Neutrophil (primary cell): ENCODE results near the gene LGR6.
"Not testable (repeated sequence)": the region's sequence is repeated elsewhere in the genome, so short reads cannot be mapped to it uniquely, and the experiment has no call there.

Experiments used
- H3K27ac ChIP-seq: fragments of 200-600 bp; sonication (generic); 2 replicates; pipeline ENCODE4 v1.5.1; 2016; ENCODE audit warnings: mild to moderate bottlenecking, moderate library complexity
- H3K27me3 ChIP-seq: fragments of 200-600 bp; sonication (generic); 2 replicates; pipeline ENCODE4 v1.6.0; 2016; ENCODE audit warnings: mild to moderate bottlenecking
- H3K36me3 ChIP-seq: fragments of 200-600 bp; sonication (generic); 2 replicates; pipeline ENCODE4 v1.5.1; 2017
- H3K4me1 ChIP-seq, 2 experiments: fragments of 200-600 bp in 1 of 2; sonication (generic) in 1 of 2; 1 replicate in 1 of 2; 2 replicates in 1 of 2; pipeline versions ENCODE4 v1.5.1 to v1.6.1; 2013 to 2016; ENCODE audit warnings: low read depth in 1 of 2, low read length in 1 of 2, mild to moderate bottlenecking in 1 of 2, moderate library complexity in 1 of 2; ENCODE audit not compliant: control insufficient read depth in 1 of 2, insufficient read depth in 1 of 2
- H3K4me3 ChIP-seq, 2 experiments: fragments of 200-600 bp in 1 of 2; sonication (generic) in 1 of 2; 1 replicate in 1 of 2; 2 replicates in 1 of 2; pipeline ENCODE4 v1.5.1; 2013 to 2016; ENCODE audit warnings: low read depth in 1 of 2, low read length in 1 of 2, mild to moderate bottlenecking in 1 of 2, moderate library complexity in 1 of 2
- H3K9me3 ChIP-seq: fragments of 200-600 bp; sonication (generic); 2 replicates; pipeline ENCODE4 v1.5.1; 2016
- CTCF ChIP-seq: fragments of 200-600 bp; sonication (generic); IDR thresholded peaks from 2 replicates; pipeline ENCODE4 v1.5.1; 2016; ENCODE audit warnings: antibody characterized with exemption

The LGR6 gene

GRCh38 chr1:202164271-202165037 is 29.1 kb upstream of the LGR6 start:
- Histone ChIP-seq H3K9me3 (no peaks in the 10 kb centered on the region), H3K4me1 (peaks cover 39 to 42% of the 10 kb centered on the region in 2 experiments), H3K27ac (no peak overlapping the region), H3K4me3 (no peak overlapping the region), H3K36me3 (no peaks in the 10 kb centered on the region), H3K27me3 (no peaks in the 10 kb centered on the region)
- TF ChIP-seq CTCF, result no peak

- peaks cover 30 to 33% of the 10 kb centered on the region in 2 experiments for H3K4me1 ChIP-seq
- H3K27me3 ChIP-seq, result no peaks in the 10 kb centered on the region
- no peak overlapping the region for H3K27ac ChIP-seq
- no peaks in the 10 kb centered on the region for H3K9me3 ChIP-seq
- no peak for TF ChIP-seq CTCF
- H3K36me3 ChIP-seq, result no peaks in the 10 kb centered on the region
- no peak overlapping the region for H3K4me3 ChIP-seq
Observed at GRCh38 chr1:202165267-202165941, 28.2 kb upstream of the LGR6 start.

GRCh38 chr1:202165942-202166843 is 27.4 kb upstream of the LGR6 start:
- Histone ChIP-seq H3K9me3 (no peaks in the 10 kb centered on the region), H3K27me3 (no peaks in the 10 kb centered on the region), H3K4me1 (peaks cover 22 to 25% of the 10 kb centered on the region in 2 experiments), H3K36me3 (no peaks in the 10 kb centered on the region), H3K4me3 (no peak overlapping the region), H3K27ac (no peak overlapping the region)
- TF ChIP-seq CTCF, result no peak

GRCh38 chr1:202167054-202167453 is 26.5 kb upstream of the LGR6 start:
- not testable (repeated sequence) for H3K4me3 ChIP-seq, H3K9me3 ChIP-seq, H3K36me3 ChIP-seq, H3K27ac ChIP-seq, H3K27me3 ChIP-seq
- H3K4me1 ChIP-seq, result peaks cover 13 to 16% of the 10 kb centered on the region in 2 experiments

- no peaks in the 10 kb centered on the region for H3K36me3 ChIP-seq
- H3K9me3 ChIP-seq, result no peaks in the 10 kb centered on the region
- no peak for TF ChIP-seq CTCF
- H3K27me3 ChIP-seq, result no peaks in the 10 kb centered on the region
- H3K4me1 ChIP-seq, result peaks cover 5 to 8% of the 10 kb centered on the region in 2 experiments
- H3K27ac ChIP-seq, result no peak overlapping the region
- H3K4me3 ChIP-seq, result no peak overlapping the region
Observed at GRCh38 chr1:202167708-202168415, 25.7 kb upstream of the LGR6 start.
